ENCODE data around the gene CATSPERZ. TPM values are rescaled to one million over a fixed set of nuclear protein-coding genes. Genes with fewer than 3 reads are reported as not detected.

The CATSPERZ gene
- total RNA-seq, 4 donors from 2014 or later: 20.9 TPM; not detected in 3

- H3K27ac ChIP-seq: no peak overlapping the region
- in situ Hi-C loops (cut with MboI; ENCODE audit: low pct_ligation_motif_present in 1 of 4, low pct_unique_long_range_greater_than_20kb in 1 of 4, low sequenced_read_pairs in 3 of 4): no loop called here
- H3K4me1 ChIP-seq: peaks cover 7 to 31% (median 24%) of the 10 kb centered on the region in 4 donors
- WGBS, 2 donors (ENCODE audit: low coverage in 1 of 2): 92% methylated on average over 28 of the region's 28 CpGs; no CpG with 5 or more reads in 1 of the 2 donors
- no peak for DNase-seq
- H3K36me3 ChIP-seq: no peaks in the 10 kb centered on the region
- no peak overlapping the region for H3K4me3 ChIP-seq
- TF ChIP-seq POLR2A (IDR thresholded peaks at IDR 0.05) (no peak), EP300 (IDR thresholded peaks at IDR 0.05; ENCODE audit: low read depth) (no peak)
- intact Hi-C loops (cut with DNase I; ENCODE audit: low total_unique reads): no loop called here
- H3K27me3 ChIP-seq: no peaks in the 10 kb centered on the region
- no peaks in the 10 kb centered on the region for H3K9me3 ChIP-seq
Measured at GRCh38 chr11:64344787-64345186, 44.6 kb downstream of the CATSPERZ start.

GRCh38 chr11:64347193-64347867 lies 47.2 kb downstream of the CATSPERZ start:
- Histone ChIP-seq H3K4me3 (no peak overlapping the region), H3K9me3 (no peaks in the 10 kb centered on the region), H3K27ac (no peak overlapping the region), H3K27me3 (no peaks in the 10 kb centered on the region), H3K36me3 (no peaks in the 10 kb centered on the region), H3K4me1 (peaks cover under 1 to 12% (median 8%) of the 10 kb centered on the region in 4 donors)
- no peak for TF ChIP-seq CTCF (IDR thresholded peaks at IDR 0.05)
- no peak for TF ChIP-seq EP300 (IDR thresholded peaks at IDR 0.05; ENCODE audit: low read depth)
- no peak for TF ChIP-seq POLR2A (IDR thresholded peaks at IDR 0.05)
- TF ChIP-seq POLR2AphosphoS5 (IDR thresholded peaks at IDR 0.05): no peak
- intact Hi-C loops (cut with DNase I; ENCODE audit: low total_unique reads) (no loop called here), in situ Hi-C loops (cut with MboI; ENCODE audit: low pct_ligation_motif_present in 1 of 4, low pct_unique_long_range_greater_than_20kb in 1 of 4, low sequenced_read_pairs in 3 of 4) (no loop called here)
- WGBS, 2 donors (ENCODE audit: low coverage in 1 of 2): 87% methylated on average over 12 of the region's 12 CpGs; no CpG with 5 or more reads in 1 of the 2 donors
- no peak for DNase-seq

DNA sequence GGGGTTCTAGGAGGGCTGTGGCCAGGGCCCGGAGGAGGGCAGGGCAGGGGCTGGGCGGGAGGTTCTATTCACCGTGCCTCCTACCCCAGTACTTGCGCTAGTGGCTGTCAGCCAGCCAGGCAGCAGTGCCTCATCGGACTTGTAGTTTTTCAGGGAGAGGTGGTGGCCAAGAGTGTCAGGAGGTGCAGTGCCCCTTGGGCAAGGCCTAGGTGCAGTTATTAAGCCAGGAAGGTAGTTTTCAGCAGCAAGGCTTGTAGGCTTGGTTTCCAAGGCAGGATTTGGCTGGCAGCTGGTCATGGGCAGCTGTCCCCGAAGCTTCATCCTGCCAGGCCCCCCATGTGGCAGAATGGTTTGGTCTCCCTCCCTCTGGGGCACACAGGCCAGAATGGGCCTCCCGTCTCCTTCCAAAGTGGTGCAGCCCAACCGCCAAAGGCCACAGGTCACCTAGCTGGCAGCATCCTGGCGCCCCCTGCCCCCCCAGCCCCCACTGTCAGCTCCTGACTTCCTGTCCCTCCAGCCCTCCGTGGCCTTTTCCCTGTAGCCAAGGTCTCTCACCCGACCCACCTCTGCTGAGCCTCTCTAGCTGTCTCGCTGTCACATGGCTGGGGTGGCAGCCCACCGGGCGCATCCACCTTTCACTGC lies 48.3 kb downstream of the CATSPERZ start:
- in situ Hi-C loops (cut with MboI; ENCODE audit: low pct_ligation_motif_present in 1 of 4, low pct_unique_long_range_greater_than_20kb in 1 of 4, low sequenced_read_pairs in 3 of 4) (no loop called here), intact Hi-C loops (cut with DNase I; ENCODE audit: low total_unique reads) (no loop called here)
- peaks cover 0 to 2% (median 0%) of the 10 kb centered on the region in 4 donors for H3K4me1 ChIP-seq
- H3K27ac ChIP-seq: no peak overlapping the region
- no peak overlapping the region for H3K4me3 ChIP-seq
- TF ChIP-seq POLR2AphosphoS5 (IDR thresholded peaks at IDR 0.05): no peak
- TF ChIP-seq EP300 (IDR thresholded peaks at IDR 0.05; ENCODE audit: low read depth): no peak
- TF ChIP-seq POLR2A (IDR thresholded peaks at IDR 0.05): no peak
- no peak for TF ChIP-seq CTCF (IDR thresholded peaks at IDR 0.05)
- H3K27me3 ChIP-seq: no peaks in the 10 kb centered on the region
- 81 to 93% methylated on average over 3 to 13 of the region's 14 CpGs for WGBS, 2 donors (ENCODE audit: low coverage in 1 of 2)
- no peak for DNase-seq
- H3K36me3 ChIP-seq: no peaks in the 10 kb centered on the region
- no peaks in the 10 kb centered on the region for H3K9me3 ChIP-seq

GRCh38 chr11:64349025-64349387 lies 48.8 kb downstream of the CATSPERZ start:
- in situ Hi-C loops (cut with MboI; ENCODE audit: low pct_ligation_motif_present in 1 of 4, low pct_unique_long_range_greater_than_20kb in 1 of 4, low sequenced_read_pairs in 3 of 4): no loop called here
- Histone ChIP-seq H3K9me3 (no peaks in the 10 kb centered on the region), H3K27ac (no peak overlapping the region), H3K4me1 (no peaks in the 10 kb centered on the region), H3K27me3 (no peaks in the 10 kb centered on the region), H3K4me3 (no peak overlapping the region), H3K36me3 (no peaks in the 10 kb centered on the region)
- intact Hi-C loops (cut with DNase I; ENCODE audit: low total_unique reads): no loop called here
- TF ChIP-seq EP300 (IDR thresholded peaks at IDR 0.05; ENCODE audit: low read depth): no peak
- TF ChIP-seq POLR2AphosphoS5 (IDR thresholded peaks at IDR 0.05): no peak
- no peak for TF ChIP-seq CTCF (IDR thresholded peaks at IDR 0.05)
- DNase-seq: no peak
- WGBS, 2 donors (ENCODE audit: low coverage in 1 of 2): 81 to 94% methylated on average over 4 to 7 of the region's 7 CpGs

Data from transverse colon (tissue), 4 donors.